Epithelial cell of proximal tubule (primary cell): ENCODE measurements around the gene TTC19. TPM values are rescaled to one million over a fixed set of nuclear protein-coding genes. Genes with fewer than 3 reads are reported as not detected.

ENCODE experiments used
- DNase-seq: peaks from one replicate; pipeline ENCODE4 v3.0.0-alpha.2; 2011; ENCODE audit warnings: low read depth
- H3K4me3 ChIP-seq: 2 replicates; pipeline ENCODE4 v1.5.1; 2011; ENCODE audit warnings: low read depth, mild to moderate bottlenecking, low read length
- total RNA-seq: library from RNA; depleted of rRNA; stranded (reverse); fragments of >200 nt; gene quantifications from 2 replicates; pipeline ENCODE4 v1.2.3, GENCODE V29; 2015
- TF ChIP-seq, protein P1 (sequence below): conservative IDR thresholded peaks from 2 replicates; pipeline ENCODE4 v1.5.1; 2012; ENCODE audit warnings: low read depth, mild to moderate bottlenecking, low read length

TTC19 gene
- total RNA-seq, 1 donor from 2014 or later = 61.9 TPM

DNA sequence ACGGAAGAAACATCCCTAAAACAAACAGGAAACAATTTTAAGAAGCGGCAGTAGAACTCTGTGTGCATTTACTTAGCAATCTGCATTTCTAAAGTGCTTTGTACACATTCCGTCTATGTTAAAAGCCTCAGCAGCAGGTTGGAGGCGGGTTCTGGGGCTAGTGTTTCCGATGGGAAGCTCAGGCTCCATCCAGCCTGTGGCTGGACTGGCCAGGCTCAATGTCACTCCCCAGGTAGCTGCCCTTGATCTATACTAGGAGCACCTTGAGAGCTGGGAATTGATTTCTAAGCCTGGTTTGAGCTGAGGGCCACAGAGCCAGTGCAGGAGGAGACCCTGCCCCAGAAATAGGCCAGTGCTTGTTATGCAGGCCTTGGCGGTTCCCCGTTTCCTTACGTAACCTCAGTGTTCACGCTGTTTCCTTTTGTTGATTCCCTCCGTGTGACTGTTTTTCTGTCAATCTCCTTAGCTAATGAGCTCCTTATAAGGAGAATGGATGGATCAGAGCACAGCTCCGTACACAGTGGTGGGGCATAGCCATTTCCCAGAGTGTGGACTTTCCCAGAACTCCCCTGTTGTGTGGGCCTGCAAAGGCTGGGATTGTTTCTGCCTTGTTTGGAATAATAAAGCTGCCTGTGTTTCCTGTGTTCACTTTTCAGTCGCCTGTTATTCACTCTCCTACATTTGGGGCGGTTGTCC is 33.3 kb upstream of the TTC19 start:
- no peak for DNase-seq
- TF ChIP-seq, protein P1, sequence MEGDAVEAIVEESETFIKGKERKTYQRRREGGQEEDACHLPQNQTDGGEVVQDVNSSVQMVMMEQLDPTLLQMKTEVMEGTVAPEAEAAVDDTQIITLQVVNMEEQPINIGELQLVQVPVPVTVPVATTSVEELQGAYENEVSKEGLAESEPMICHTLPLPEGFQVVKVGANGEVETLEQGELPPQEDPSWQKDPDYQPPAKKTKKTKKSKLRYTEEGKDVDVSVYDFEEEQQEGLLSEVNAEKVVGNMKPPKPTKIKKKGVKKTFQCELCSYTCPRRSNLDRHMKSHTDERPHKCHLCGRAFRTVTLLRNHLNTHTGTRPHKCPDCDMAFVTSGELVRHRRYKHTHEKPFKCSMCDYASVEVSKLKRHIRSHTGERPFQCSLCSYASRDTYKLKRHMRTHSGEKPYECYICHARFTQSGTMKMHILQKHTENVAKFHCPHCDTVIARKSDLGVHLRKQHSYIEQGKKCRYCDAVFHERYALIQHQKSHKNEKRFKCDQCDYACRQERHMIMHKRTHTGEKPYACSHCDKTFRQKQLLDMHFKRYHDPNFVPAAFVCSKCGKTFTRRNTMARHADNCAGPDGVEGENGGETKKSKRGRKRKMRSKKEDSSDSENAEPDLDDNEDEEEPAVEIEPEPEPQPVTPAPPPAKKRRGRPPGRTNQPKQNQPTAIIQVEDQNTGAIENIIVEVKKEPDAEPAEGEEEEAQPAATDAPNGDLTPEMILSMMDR = no peak
- H3K4me3 ChIP-seq = no peak overlapping the region

DNA sequence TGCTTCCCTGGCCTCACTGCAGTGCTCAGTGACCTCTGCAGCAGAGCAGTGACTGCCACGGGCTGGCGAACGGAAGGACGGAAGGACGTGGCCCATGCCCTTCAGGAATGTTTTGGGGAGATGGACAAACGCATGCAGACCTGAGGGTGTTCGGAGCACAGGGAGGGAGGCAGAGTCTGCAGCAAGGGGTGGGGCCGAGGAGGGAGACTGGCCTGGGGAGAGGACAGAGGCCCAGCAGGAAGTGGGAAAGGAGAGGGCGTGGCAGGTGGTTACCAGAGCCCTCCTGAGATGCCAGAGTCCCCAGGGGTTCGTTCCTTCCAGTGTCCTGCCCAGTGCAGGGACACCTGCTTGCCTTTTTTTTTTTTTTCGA is 32.8 kb upstream of the TTC19 start:
- TF ChIP-seq, protein P1 = no peak
- no peak for DNase-seq
- no peak overlapping the region for H3K4me3 ChIP-seq

DNA sequence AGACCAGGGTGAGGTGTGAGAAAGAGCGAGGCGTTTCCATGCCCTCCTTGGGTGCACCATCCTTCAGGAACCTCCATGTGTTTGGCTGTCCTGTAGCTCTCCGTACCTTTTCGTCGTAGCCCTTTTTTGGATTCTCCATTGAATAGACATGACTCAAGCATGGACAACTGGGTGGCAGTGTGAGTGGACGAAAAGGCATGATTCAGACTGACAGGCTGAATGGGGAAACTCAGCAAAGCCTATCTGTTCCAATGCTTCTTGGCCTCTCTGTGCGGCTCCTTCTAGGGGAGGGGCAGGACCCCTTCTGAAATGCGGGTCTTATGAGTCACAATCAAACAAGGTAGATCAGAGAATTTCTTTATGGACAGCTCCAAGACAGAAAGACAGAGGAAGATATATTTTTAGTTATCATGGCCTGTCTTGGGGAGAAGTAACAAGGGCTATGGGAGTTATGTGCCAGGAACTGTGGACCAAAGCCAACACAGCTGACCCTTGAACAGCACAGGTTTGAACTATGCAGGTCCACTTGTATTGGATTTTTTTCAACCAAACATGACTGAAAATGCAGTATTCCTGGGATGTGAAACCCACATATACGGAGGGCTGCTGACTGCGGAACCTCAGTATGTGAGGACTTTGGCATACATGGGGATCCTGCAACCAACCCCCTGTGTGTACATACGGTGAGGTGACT is 31.8 kb upstream of the TTC19 start:
- DNase-seq = no peak
- TF ChIP-seq, protein P1 = no peak
- H3K4me3 ChIP-seq = no peak overlapping the region

GRCh38 chr17:15969463-15969862 is 30.2 kb upstream of the TTC19 start:
- TF ChIP-seq, protein P1 = no peak
- no peak overlapping the region for H3K4me3 ChIP-seq
- no peak for DNase-seq

DNA sequence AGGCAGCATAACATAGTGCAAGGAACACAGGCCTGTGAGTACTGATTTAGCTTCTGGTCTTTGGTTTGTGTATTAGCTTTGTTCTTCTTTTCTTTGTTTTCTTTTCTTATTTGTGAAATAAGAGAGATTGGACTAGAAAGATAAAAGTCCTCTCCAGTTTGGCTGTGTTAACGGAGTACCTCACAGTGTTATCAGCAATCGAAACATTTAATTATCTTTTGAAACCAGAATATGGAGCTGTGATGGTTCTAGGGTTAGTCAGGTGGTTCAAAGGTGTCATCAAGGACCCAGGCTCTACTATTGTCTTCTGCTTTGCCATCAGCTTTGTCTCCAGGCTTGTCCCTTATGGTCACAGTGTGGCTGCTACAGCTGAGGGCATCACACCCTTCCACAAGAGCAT is 29.1 kb upstream of the TTC19 start:
- DNase-seq = no peak
- no peak overlapping the region for H3K4me3 ChIP-seq
- TF ChIP-seq, protein P1 = no peak

GRCh38 chr17:15971098-15971678 is 28.4 kb upstream of the TTC19 start:
- TF ChIP-seq, protein P1 = no peak
- DNase-seq = no peak
- no peak overlapping the region for H3K4me3 ChIP-seq
